HFFc6 (cell line): ENCODE results near the gene CCDC40. TPM values are rescaled to one million over a fixed set of nuclear protein-coding genes. Genes with fewer than 3 reads are reported as not detected.

Experiments used
- DNase-seq: peaks from one replicate; pipeline ENCODE4 v3.0.0-alpha.2; 2018
- H3K27ac Mint-ChIP-seq: 2 replicates; pipeline ENCODE4 v1.8.0; 2020; ENCODE audit warnings: mild to moderate bottlenecking, mixed read lengths
- H3K27me3 Mint-ChIP-seq: 2 replicates; pipeline ENCODE4 v1.8.0; 2021; ENCODE audit warnings: mild to moderate bottlenecking, moderate library complexity, mixed read lengths; ENCODE audit not compliant: insufficient read depth
- H3K36me3 Mint-ChIP-seq: 2 replicates; pipeline ENCODE4 v1.8.0; 2021; ENCODE audit warnings: low read depth, mixed read lengths
- H3K4me1 Mint-ChIP-seq: 2 replicates; pipeline ENCODE4 v1.8.0; 2020; ENCODE audit warnings: low read depth, mixed read lengths
- H3K4me3 Mint-ChIP-seq: 2 replicates; pipeline ENCODE4 v1.8.0; 2020; ENCODE audit warnings: mild to moderate bottlenecking, moderate library complexity, mixed read lengths
- H3K9me3 Mint-ChIP-seq: 2 replicates; pipeline ENCODE4 v1.8.0; 2020; ENCODE audit warnings: mild to moderate bottlenecking, mixed read lengths
- total RNA-seq, 6 experiments: library from RNA; stranded (reverse); fragmentation: NEBNext Ultra II Directional; extraction: Animal tissue kit (Norgen Biotek cat#: 25700); gene quantifications; 2 replicates in 1 of 6; 3 replicates in 5 of 6; pipeline ENCODE4 v1.2.3, GENCODE V29; 2021
- TF ChIP-seq, protein P1 (sequence below): fragments of 200-600 bp; sonication (generic); IDR thresholded peaks from 2 replicates; pipeline ENCODE4 v1.5.0; 2021; ENCODE audit warnings: antibody characterized with exemption, mild to moderate bottlenecking

CCDC40 gene
- total RNA-seq, 6 experiments from 2014 or later = 1.7 to 3.2 (median 2.1) TPM

DNA sequence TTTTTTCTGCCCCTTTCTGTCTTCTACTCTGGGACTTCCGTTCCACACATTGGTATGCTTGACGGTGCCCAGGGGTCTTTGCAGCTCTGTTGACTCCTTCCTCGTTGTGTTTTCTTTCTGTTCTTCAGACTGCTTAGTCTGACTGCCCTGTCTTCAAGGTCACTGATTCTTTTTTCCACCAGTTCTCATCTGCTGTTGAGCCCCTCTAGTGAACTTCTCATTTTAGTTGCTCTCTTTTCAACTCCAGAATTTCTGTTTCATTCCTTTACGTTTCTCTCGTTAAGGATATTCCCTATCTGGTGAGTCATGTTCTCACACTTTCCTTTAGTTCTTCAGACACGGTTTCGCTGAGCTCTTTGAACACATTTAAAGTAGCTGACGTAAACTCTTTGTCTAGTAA, 78.7 kb downstream of the CCDC40 start:
- DNase-seq = no peak
- H3K27ac Mint-ChIP-seq = no peak overlapping the region

DNA sequence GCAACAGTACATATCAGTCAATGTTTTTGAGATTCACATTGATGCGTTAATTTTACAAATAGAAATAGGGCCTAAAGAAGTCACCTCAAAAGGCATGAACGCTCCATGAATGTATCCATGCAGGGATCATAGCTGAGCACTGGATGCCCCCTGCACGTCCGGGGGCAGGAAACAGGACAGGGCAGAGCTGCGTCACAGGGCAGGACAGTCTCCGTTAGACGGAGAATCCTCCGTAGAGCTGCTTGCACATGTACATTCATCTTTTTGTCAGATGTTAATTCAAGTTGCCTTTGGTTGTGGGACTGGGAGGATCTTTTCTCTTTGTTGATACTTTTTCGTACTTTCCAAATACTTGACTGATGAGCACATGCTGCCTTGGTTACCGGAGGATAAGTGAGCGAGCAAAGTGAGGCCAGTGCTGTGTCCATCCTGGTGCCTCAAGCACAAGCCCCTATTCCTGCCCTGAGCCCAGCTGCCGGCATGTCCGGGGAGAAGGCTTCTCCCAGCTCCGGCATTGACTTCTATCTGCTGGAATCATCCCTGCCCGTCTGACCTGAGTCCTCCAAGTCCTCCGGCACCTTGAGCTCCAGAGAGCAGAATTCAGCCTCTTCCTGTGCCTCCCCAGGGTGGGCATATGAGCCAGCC, 80.0 kb downstream of the CCDC40 start:
- no peak for DNase-seq
- no peak overlapping the region for H3K4me3 Mint-ChIP-seq
- H3K36me3 Mint-ChIP-seq = 0 out of 2 replicates have a peak, but pooled peaks cover 8% of the 10 kb centered on the region
- TF ChIP-seq, protein P1, sequence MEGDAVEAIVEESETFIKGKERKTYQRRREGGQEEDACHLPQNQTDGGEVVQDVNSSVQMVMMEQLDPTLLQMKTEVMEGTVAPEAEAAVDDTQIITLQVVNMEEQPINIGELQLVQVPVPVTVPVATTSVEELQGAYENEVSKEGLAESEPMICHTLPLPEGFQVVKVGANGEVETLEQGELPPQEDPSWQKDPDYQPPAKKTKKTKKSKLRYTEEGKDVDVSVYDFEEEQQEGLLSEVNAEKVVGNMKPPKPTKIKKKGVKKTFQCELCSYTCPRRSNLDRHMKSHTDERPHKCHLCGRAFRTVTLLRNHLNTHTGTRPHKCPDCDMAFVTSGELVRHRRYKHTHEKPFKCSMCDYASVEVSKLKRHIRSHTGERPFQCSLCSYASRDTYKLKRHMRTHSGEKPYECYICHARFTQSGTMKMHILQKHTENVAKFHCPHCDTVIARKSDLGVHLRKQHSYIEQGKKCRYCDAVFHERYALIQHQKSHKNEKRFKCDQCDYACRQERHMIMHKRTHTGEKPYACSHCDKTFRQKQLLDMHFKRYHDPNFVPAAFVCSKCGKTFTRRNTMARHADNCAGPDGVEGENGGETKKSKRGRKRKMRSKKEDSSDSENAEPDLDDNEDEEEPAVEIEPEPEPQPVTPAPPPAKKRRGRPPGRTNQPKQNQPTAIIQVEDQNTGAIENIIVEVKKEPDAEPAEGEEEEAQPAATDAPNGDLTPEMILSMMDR = no peak
- H3K27me3 Mint-ChIP-seq = no peaks in the 10 kb centered on the region; the same call in 1 of the 2 replicates
- no peaks in the 10 kb centered on the region; the same call in 1 of the 2 replicates for H3K4me1 Mint-ChIP-seq
- no peak overlapping the region for H3K27ac Mint-ChIP-seq
- H3K9me3 Mint-ChIP-seq = peaks cover 6% of the 10 kb centered on the region; the same call in 1 of the 2 replicates

More for the DNA sequence above, 78.7 kb downstream of the CCDC40 start:
- H3K9me3 Mint-ChIP-seq = peaks cover 6% of the 10 kb centered on the region; the same call in 1 of the 2 replicates
- no peaks in the 10 kb centered on the region; the same call in 1 of the 2 replicates for H3K27me3 Mint-ChIP-seq
- TF ChIP-seq, protein P1 = no peak
- no peak overlapping the region for H3K4me3 Mint-ChIP-seq
- H3K36me3 Mint-ChIP-seq = 0 out of 2 replicates have a peak, but pooled peaks cover 8% of the 10 kb centered on the region
- no peaks in the 10 kb centered on the region; the same call in 1 of the 2 replicates for H3K4me1 Mint-ChIP-seq

DNA sequence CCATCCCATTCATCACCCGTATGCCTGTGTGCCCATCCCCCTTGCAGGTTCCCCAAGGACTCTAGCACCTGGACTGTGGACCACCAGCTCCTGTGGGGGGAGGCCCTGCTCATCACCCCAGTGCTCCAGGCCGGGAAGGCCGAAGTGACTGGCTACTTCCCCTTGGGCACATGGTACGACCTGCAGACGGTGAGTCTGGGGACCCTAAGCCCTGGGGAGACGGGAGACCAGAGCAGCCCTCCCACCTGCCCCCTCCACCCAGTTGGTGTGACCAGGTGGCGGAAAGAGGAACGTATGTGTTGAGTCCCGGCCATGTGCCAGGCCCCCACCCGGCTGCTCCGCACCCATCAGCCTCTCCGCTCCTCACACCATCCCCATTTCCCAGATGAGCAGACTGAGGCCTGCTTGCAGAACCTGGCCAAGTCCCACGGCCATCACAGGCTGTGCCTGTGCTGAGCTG, 80.5 kb downstream of the CCDC40 start:
- no peak overlapping the region for H3K4me3 Mint-ChIP-seq
- no peak overlapping the region for H3K27ac Mint-ChIP-seq
- no peaks in the 10 kb centered on the region; the same call in 1 of the 2 replicates for H3K4me1 Mint-ChIP-seq
- H3K27me3 Mint-ChIP-seq = no peaks in the 10 kb centered on the region; the same call in 1 of the 2 replicates
- TF ChIP-seq, protein P1 = no peak
- H3K9me3 Mint-ChIP-seq = peaks cover 6% of the 10 kb centered on the region; the same call in 1 of the 2 replicates
- DNase-seq = no peak
- 0 out of 2 replicates have a peak, but pooled peaks cover 8% of the 10 kb centered on the region for H3K36me3 Mint-ChIP-seq

DNA sequence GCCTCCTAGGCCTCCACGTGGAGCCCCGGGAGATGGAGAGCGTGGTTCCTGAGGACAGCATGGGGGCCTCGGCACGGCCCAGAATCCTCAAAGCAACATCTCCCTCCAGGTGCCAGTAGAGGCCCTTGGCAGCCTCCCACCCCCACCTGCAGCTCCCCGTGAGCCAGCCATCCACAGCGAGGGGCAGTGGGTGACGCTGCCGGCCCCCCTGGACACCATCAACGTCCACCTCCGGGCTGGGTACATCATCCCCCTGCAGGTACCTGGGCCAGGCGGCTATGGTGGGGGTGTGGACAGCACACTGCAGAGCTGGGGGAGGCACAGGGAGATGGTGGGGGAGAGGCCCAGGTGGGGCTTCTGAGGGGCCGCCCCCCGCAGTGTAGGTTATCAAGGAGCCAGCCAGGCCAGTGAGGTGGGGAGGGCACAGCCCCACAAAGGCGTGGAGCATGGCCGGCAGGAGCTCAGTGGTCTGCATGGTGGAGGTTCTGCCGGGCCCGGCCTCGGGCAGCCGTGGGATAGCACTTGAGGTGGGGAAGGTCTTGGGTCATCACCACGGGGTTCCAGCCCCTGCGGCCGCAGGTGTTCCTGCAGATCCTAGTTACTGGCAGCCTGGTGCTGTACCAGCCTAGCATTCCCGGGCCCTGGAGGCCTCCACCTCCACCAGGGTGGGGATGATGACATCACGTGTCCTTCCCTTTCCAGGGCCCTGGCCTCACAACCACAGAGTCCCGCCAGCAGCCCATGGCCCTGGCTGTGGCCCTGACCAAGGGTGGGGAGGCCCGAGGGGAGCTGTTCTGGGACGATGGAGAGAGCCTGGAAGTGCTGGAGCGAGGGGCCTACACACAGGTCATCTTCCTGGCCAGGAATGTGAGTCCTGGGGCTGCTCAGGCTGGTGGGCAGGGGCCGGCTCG, 81.3 kb downstream of the CCDC40 start:
- H3K4me1 Mint-ChIP-seq = no peaks in the 10 kb centered on the region; the same call in 1 of the 2 replicates

More for the DNA sequence above, 81.3 kb downstream of the CCDC40 start:
- Mint-ChIP-seq H3K27me3 (no peaks in the 10 kb centered on the region; the same call in 1 of the 2 replicates), H3K27ac (no peak overlapping the region), H3K36me3 (0 out of 2 replicates have a peak, but pooled peaks cover 8% of the 10 kb centered on the region), H3K9me3 (peaks cover 6% of the 10 kb centered on the region; the same call in 1 of the 2 replicates), H3K4me3 (no peak overlapping the region)
- no peak for DNase-seq
- TF ChIP-seq, protein P1 = no peak
